Measurements from ENCODE around the gene ZNF384. TPM values are rescaled to one million over a fixed set of nuclear protein-coding genes. Genes with fewer than 3 reads are reported as not detected.

Gene ZNF384
- total RNA-seq, 1 experiment from 2014 or later: 21.9 TPM

Other genes starting within 250 kb of the ZNF384 start
- not detected in 2 replicates for gene CD27, start 244.4 kb downstream of the ZNF384 start, total RNA-seq (2014; rRNA removed; shearing (Covaris generic); ENCODE audit: low replicate concordance)
- 2.2 TPM in 1 of 2 replicates, not detected in the other for gene TAPBPL, start 237.3 kb downstream of the ZNF384 start, total RNA-seq (2014; rRNA removed; shearing (Covaris generic); ENCODE audit: low replicate concordance)
- 7.1 and 15.3 TPM in 2 replicates for gene VAMP1, start 218.7 kb downstream of the ZNF384 start, total RNA-seq (2014; rRNA removed; shearing (Covaris generic); ENCODE audit: low replicate concordance)
- gene MRPL51, start 196.1 kb downstream of the ZNF384 start, total RNA-seq (2014; rRNA removed; shearing (Covaris generic); ENCODE audit: low replicate concordance): 140 and 315 TPM in 2 replicates
- 60.2 and 95.9 TPM in 2 replicates for gene NCAPD2, start 195.3 kb downstream of the ZNF384 start, total RNA-seq (2014; rRNA removed; shearing (Covaris generic); ENCODE audit: low replicate concordance)
- gene GAPDH, start 154.9 kb downstream of the ZNF384 start, total RNA-seq (2014; rRNA removed; shearing (Covaris generic); ENCODE audit: low replicate concordance): 4,502 and 8,561 TPM in 2 replicates
- gene IFFO1, start 133.3 kb downstream of the ZNF384 start, total RNA-seq (2014; rRNA removed; shearing (Covaris generic); ENCODE audit: low replicate concordance): 6.1 and 13.2 TPM in 2 replicates
- 64.5 and 90.4 TPM in 2 replicates for gene NOP2, start 121.1 kb downstream of the ZNF384 start, total RNA-seq (2014; rRNA removed; shearing (Covaris generic); ENCODE audit: low replicate concordance)
- gene CHD4, start 82.0 kb downstream of the ZNF384 start, total RNA-seq (2014; rRNA removed; shearing (Covaris generic); ENCODE audit: low replicate concordance): 155 and 166 TPM in 2 replicates
- gene LPAR5, start 53.4 kb downstream of the ZNF384 start, total RNA-seq (2014; rRNA removed; shearing (Covaris generic); ENCODE audit: low replicate concordance): 0.03 TPM in 1 of 2 replicates, not detected in the other
- not detected in 2 replicates for gene ACRBP, start 41.9 kb downstream of the ZNF384 start, total RNA-seq (2014; rRNA removed; shearing (Covaris generic); ENCODE audit: low replicate concordance)
- 30.1 and 33.1 TPM in 2 replicates for gene ING4, start 26.3 kb downstream of the ZNF384 start, total RNA-seq (2014; rRNA removed; shearing (Covaris generic); ENCODE audit: low replicate concordance)
- not detected in 2 replicates for gene PIANP, start 11.4 kb upstream of the ZNF384 start, total RNA-seq (2014; rRNA removed; shearing (Covaris generic); ENCODE audit: low replicate concordance)
- gene COPS7A, start 34.7 kb upstream of the ZNF384 start, total RNA-seq (2014; rRNA removed; shearing (Covaris generic); ENCODE audit: low replicate concordance): 91.3 and 125 TPM in 2 replicates
- 178 and 274 TPM in 2 replicates for gene MLF2, start 63.8 kb upstream of the ZNF384 start, total RNA-seq (2014; rRNA removed; shearing (Covaris generic); ENCODE audit: low replicate concordance)
- gene PTMS, start 77.0 kb upstream of the ZNF384 start, total RNA-seq (2014; rRNA removed; shearing (Covaris generic); ENCODE audit: low replicate concordance): 272 and 328 TPM in 2 replicates
- 0.17 TPM in 1 of 2 replicates, not detected in the other for gene LAG3, start 83.1 kb upstream of the ZNF384 start, total RNA-seq (2014; rRNA removed; shearing (Covaris generic); ENCODE audit: low replicate concordance)
- gene CD4, start 100.2 kb upstream of the ZNF384 start, total RNA-seq (2014; rRNA removed; shearing (Covaris generic); ENCODE audit: low replicate concordance): not detected in 2 replicates
- gene GPR162, start 132.4 kb upstream of the ZNF384 start, total RNA-seq (2014; rRNA removed; shearing (Covaris generic); ENCODE audit: low replicate concordance): not detected in 2 replicates
- gene P3H3, start 139.0 kb upstream of the ZNF384 start, total RNA-seq (2014; rRNA removed; shearing (Covaris generic); ENCODE audit: low replicate concordance): 19.4 and 45.6 TPM in 2 replicates
- 0.43 TPM in 1 of 2 replicates, not detected in the other for gene GNB3, start 151.6 kb upstream of the ZNF384 start, total RNA-seq (2014; rRNA removed; shearing (Covaris generic); ENCODE audit: low replicate concordance)
- 29.8 and 110 TPM in 2 replicates for gene CDCA3, start 161.9 kb upstream of the ZNF384 start, total RNA-seq (2014; rRNA removed; shearing (Covaris generic); ENCODE audit: low replicate concordance)
- 104 and 143 TPM in 2 replicates for gene USP5, start 162.8 kb upstream of the ZNF384 start, total RNA-seq (2014; rRNA removed; shearing (Covaris generic); ENCODE audit: low replicate concordance)
- gene TPI1, start 178.2 kb upstream of the ZNF384 start, total RNA-seq (2014; rRNA removed; shearing (Covaris generic); ENCODE audit: low replicate concordance): 1,500 and 1,845 TPM in 2 replicates
- 11.4 and 19.9 TPM in 2 replicates for gene SPSB2, start 183.9 kb upstream of the ZNF384 start, total RNA-seq (2014; rRNA removed; shearing (Covaris generic); ENCODE audit: low replicate concordance)
- gene LRRC23, start 215.4 kb upstream of the ZNF384 start, total RNA-seq (2014; rRNA removed; shearing (Covaris generic); ENCODE audit: low replicate concordance): 2.7 and 49.9 TPM in 2 replicates
- gene ENO2, start 225.2 kb upstream of the ZNF384 start, total RNA-seq (2014; rRNA removed; shearing (Covaris generic); ENCODE audit: low replicate concordance): 5.6 and 11.9 TPM in 2 replicates
- 2.8 and 5.0 TPM in 2 replicates for gene ATN1, start 238.6 kb upstream of the ZNF384 start, total RNA-seq (2014; rRNA removed; shearing (Covaris generic); ENCODE audit: low replicate concordance)

Measured in MG63 (cell line).